Activated T-cell treated with anti-CD3 and anti-CD28 coated beads, Interleukin-2, amount 50 U/mL, for 4 hours (primary cell): ENCODE results near the gene TLR7. TPM values are rescaled to one million over a fixed set of nuclear protein-coding genes. Genes with fewer than 3 reads are reported as not detected.

Experiments
- ATAC-seq, 2 donors: fragments of 200-7000 bp; cut with Tn5 transposase; one replicate each; pipeline ENCODE4 v1.10.0; 2021
- DNase-seq: peaks from one replicate; pipeline ENCODE4 v3.0.0-alpha.2; 2020
- H3K27me3 Mint-ChIP-seq: one replicate; pipeline ENCODE4 v1.8.0; 2021; ENCODE audit warnings: low read depth, mixed read lengths
- H3K36me3 Mint-ChIP-seq: one replicate; pipeline ENCODE4 v1.8.0; 2022; ENCODE audit warnings: mixed read lengths; ENCODE audit not compliant: insufficient read depth
- H3K4me1 Mint-ChIP-seq: one replicate; pipeline ENCODE4 v1.8.0; 2021; ENCODE audit warnings: low read depth, mixed read lengths
- H3K4me3 Mint-ChIP-seq: one replicate; pipeline ENCODE4 v1.8.0; 2021; ENCODE audit warnings: mild to moderate bottlenecking, moderate library complexity, mixed read lengths
- H3K9me3 Mint-ChIP-seq: one replicate; pipeline ENCODE4 v1.8.0; 2021; ENCODE audit warnings: mixed read lengths
- total RNA-seq, 3 donors: library from RNA; stranded (reverse); gene quantifications; one replicate each; pipeline ENCODE4 v1.2.1, GENCODE V29; 2021

TLR7 gene
- total RNA-seq, 3 donors from 2014 or later = 0.24 TPM; not detected in 2

DNA sequence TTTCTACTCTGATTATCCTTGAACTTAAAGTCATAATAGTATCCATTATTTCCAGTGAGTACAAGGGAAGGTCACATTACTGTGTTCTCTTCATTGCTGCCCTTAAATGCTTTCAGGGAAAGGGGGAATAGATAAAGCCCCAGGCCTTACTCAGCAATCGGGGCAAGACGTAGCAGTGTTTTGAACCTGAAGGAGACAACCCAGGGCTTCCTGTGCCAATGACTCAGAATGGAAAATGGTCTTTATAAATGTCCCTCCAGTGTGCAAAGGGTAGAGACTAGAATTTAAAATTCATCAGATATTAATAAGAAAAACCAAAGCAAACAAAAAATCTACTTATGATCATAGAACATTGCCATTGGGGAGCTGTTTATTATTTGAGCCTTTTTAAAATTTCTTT is 63.3 kb downstream of the TLR7 start:
- ATAC-seq = no peak
- Mint-ChIP-seq H3K4me1 (no peaks in the 10 kb centered on the region), H3K27me3 (no peaks in the 10 kb centered on the region), H3K4me3 (no peak overlapping the region), H3K36me3 (no peaks in the 10 kb centered on the region), H3K9me3 (no peaks in the 10 kb centered on the region)
- no peak for DNase-seq

DNA sequence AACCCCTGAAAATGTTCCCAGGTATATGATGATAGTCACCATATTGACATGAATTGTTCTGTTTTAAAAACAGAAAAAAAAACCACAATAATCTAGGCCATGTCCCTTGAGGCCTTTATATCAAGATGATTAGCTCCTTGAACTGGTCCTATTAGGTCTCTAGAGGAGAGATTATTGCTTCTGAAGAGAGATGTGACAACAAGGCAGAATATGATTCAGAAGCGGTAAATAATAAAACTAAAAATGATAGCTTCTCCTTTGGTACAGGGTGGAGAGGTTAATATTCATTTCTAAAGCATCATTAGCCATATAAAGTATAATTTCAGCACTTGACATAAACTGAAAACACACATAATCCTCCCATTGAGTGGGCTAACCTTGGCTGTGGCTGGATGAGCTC is 65.4 kb downstream of the TLR7 start:
- Mint-ChIP-seq H3K9me3 (no peaks in the 10 kb centered on the region), H3K27me3 (no peaks in the 10 kb centered on the region), H3K4me3 (no peak overlapping the region), H3K36me3 (no peaks in the 10 kb centered on the region), H3K4me1 (no peaks in the 10 kb centered on the region)
- ATAC-seq = no peak
- DNase-seq = no peak

DNA sequence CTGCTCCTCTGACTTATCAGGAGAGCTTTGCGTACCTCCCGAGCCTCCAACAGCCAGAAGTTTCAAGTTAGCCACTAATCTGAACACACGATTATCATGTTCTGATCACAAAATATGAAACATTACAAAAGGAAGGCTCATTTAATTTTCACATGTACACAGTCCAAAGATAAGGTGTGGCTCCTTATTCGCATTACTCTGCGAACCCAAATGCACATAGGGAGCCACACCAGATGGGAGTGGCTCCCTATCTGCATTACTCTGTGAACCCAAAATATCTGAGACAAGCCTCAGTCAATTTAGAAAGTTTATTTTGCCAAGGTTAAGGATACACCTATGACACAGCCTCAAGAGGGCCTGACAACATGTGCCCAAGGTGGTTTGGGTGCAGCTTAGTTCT is 68.0 kb downstream of the TLR7 start:
- Mint-ChIP-seq H3K4me3 (no peak overlapping the region), H3K4me1 (no peaks in the 10 kb centered on the region), H3K27me3 (no peaks in the 10 kb centered on the region), H3K9me3 (no peaks in the 10 kb centered on the region), H3K36me3 (no peaks in the 10 kb centered on the region)
- no peak for DNase-seq
- ATAC-seq = no peak

- Mint-ChIP-seq H3K4me3 (no peak overlapping the region), H3K9me3 (no peaks in the 10 kb centered on the region), H3K4me1 (no peaks in the 10 kb centered on the region), H3K27me3 (no peaks in the 10 kb centered on the region), H3K36me3 (no peaks in the 10 kb centered on the region)
- ATAC-seq = no peak
- no peak for DNase-seq
Measured at GRCh38 chrX:12936947-12937346, 70.1 kb downstream of the TLR7 start.

Other genes with a start within 250 kb of the TLR7 start
- gene PRPS2, start 75.7 kb upstream of the TLR7 start, total RNA-seq = 10 to 100 TPM; 71.7 to 84.8 (median 74.2) TPM
- not detected for gene TLR8, start 39.5 kb downstream of the TLR7 start, total RNA-seq
- gene TMSB4X, start 108.0 kb downstream of the TLR7 start, total RNA-seq = 1,000 to 10,000 TPM; 1,344 to 1,576 (median 1,475) TPM
- gene FAM9C, start 177.5 kb downstream of the TLR7 start, total RNA-seq = not detected